H1 (cell line): ENCODE measurements around the gene MIER2. TPM values are rescaled to one million over a fixed set of nuclear protein-coding genes. Genes with fewer than 3 reads are reported as not detected.
"Not testable (repeated sequence)": the region's sequence is repeated elsewhere in the genome, so short reads cannot be mapped to it uniquely, and the experiment has no call there.

ENCODE experiments used
- CTCF ChIA-PET: fragments of 300-600 bp; sonication (Branson Sonifier 250); formaldehyde crosslinking; loops from one replicate; lab custom pipeline; 2021; ENCODE audit not compliant: partially characterized antibody; lab: Charles Lee
- POLR2A ChIA-PET: fragments of 300-600 bp; sonication (Branson Sonifier 250); formaldehyde crosslinking; loops from one replicate; lab custom pipeline; 2021; ENCODE audit warnings: inconsistent platforms; ENCODE audit not compliant: partially characterized antibody; lab: Charles Lee
- DNase-seq, 2 experiments: peaks; one replicate each; pipeline versions ENCODE4 v3.0.0 to v3.0.0-alpha.2; 2010 to 2022; ENCODE audit warnings: low spot score in 2 of 2, low read depth in 1 of 2, mixed read lengths in 1 of 2
- FAIRE-seq: peaks from 2 replicates; lab custom pipeline; 2011; peaks lifted over from hg19 to GRCh38; lab: Jason Lieb, UNC
- H2AFZ ChIP-seq: 2 replicates; pipeline ENCODE4 v1.8.1; 2012; ENCODE audit warnings: low read length, inconsistent platforms
- H2AK5ac ChIP-seq: 2 replicates; pipeline ENCODE4 v1.6.1; 2013; ENCODE audit warnings: low read depth, low read length
- H2BK120ac ChIP-seq: replicated peaks from 2 replicates; pipeline ENCODE3; 2013; ENCODE audit warnings: low read depth, low read length, inconsistent platforms
- H2BK12ac ChIP-seq: 2 replicates; pipeline ENCODE4 v1.6.1; 2013; ENCODE audit warnings: low read depth, low read length
- H2BK15ac ChIP-seq: 2 replicates; pipeline ENCODE4 v1.6.1; 2013; ENCODE audit warnings: low read length
- H2BK20ac ChIP-seq: 2 replicates; pipeline ENCODE4 v1.6.1; 2013; ENCODE audit warnings: low read length
- H2BK5ac ChIP-seq: 2 replicates; pipeline ENCODE4 v1.6.1; 2013; ENCODE audit warnings: low read depth, low read length
- H3K14ac ChIP-seq: 2 replicates; pipeline ENCODE4 v1.6.1; 2013; ENCODE audit warnings: inconsistent platforms; ENCODE audit not compliant: insufficient read length
- H3K18ac ChIP-seq: 2 replicates; pipeline ENCODE4 v1.6.1; 2013; ENCODE audit warnings: low read length; ENCODE audit errors: extremely low read depth
- H3K23ac ChIP-seq: 2 replicates; pipeline ENCODE4 v1.6.1; 2013; ENCODE audit warnings: inconsistent platforms; ENCODE audit not compliant: insufficient read length
- H3K23me2 ChIP-seq: 2 replicates; pipeline ENCODE4 v1.6.1; 2013; ENCODE audit warnings: low read depth, low read length
- H3K27ac ChIP-seq: 2 replicates; pipeline ENCODE4 v1.6.1; 2011; ENCODE audit warnings: low read depth, low read length, inconsistent platforms
- H3K27me3 ChIP-seq, 4 experiments: replicated peaks in 1 of 4; 1 replicate in 1 of 4; 2 replicates in 3 of 4; pipeline versions ENCODE4 v1.6.1 to v1.8.1; 2011 to 2013; ENCODE audit warnings: low read length in 3 of 4, mild to moderate bottlenecking in 3 of 4, inconsistent platforms in 2 of 4, mixed read lengths in 2 of 4, moderate library complexity in 1 of 4; ENCODE audit not compliant: control insufficient read depth in 3 of 4, insufficient read depth in 3 of 4; ENCODE audit errors: extremely low read depth in 1 of 4
- H3K36me3 ChIP-seq, 4 experiments: 2 replicates each; pipeline versions ENCODE4 v1.6.1 to v1.8.1; 2011 to 2013; ENCODE audit warnings: mild to moderate bottlenecking in 4 of 4, low read length in 3 of 4, moderate library complexity in 2 of 4, control low read depth in 1 of 4, inconsistent platforms in 1 of 4; ENCODE audit not compliant: insufficient read depth in 4 of 4, control insufficient read depth in 2 of 4
- H3K4ac ChIP-seq: replicated peaks from 2 replicates; pipeline ENCODE3; 2013; ENCODE audit warnings: low read length, low read depth, mixed read lengths, inconsistent platforms; ENCODE audit not compliant: insufficient read length
- H3K4me1 ChIP-seq, 4 experiments: replicated peaks in 1 of 4; 1 replicate in 1 of 4; 2 replicates in 3 of 4; pipeline versions ENCODE4 v1.6.1 to v1.8.1; 2011 to 2013; ENCODE audit warnings: low read length in 3 of 4, inconsistent platforms in 2 of 4, mixed read lengths in 1 of 4; ENCODE audit not compliant: insufficient read depth in 4 of 4, control insufficient read depth in 3 of 4
- H3K4me2 ChIP-seq, 2 experiments: 2 replicates each; pipeline versions ENCODE4 v1.6.1 to v1.8.1; 2011 to 2013; ENCODE audit warnings: low read depth in 2 of 2, low read length in 2 of 2, control low read depth in 1 of 2, inconsistent platforms in 1 of 2, mild to moderate bottlenecking in 1 of 2; ENCODE audit not compliant: insufficient read depth in 1 of 2
- H3K4me3 ChIP-seq, 4 experiments: fragments of 200-600, 300-600 bp in 1 of 4; sonication (generic), shearing (Covaris generic), sonication (Bioruptor Twin) in 1 of 4; 2 replicates each; pipeline versions ENCODE4 v1.5.1 to v1.8.1; 2011 to 2016; ENCODE audit warnings: low read length in 4 of 4, low read depth in 3 of 4, control low read depth in 2 of 4, inconsistent platforms in 2 of 4, mild to moderate bottlenecking in 2 of 4, mixed read lengths in 1 of 4, moderate library complexity in 1 of 4; ENCODE audit not compliant: insufficient read depth in 2 of 4; ENCODE audit errors: extremely low read depth in 1 of 4
- H3K56ac ChIP-seq: replicated peaks from 2 replicates; pipeline ENCODE3; 2013; ENCODE audit warnings: low read depth, mild to moderate bottlenecking, mixed read lengths, low read length, inconsistent platforms; ENCODE audit not compliant: insufficient read length
- H3K79me1 ChIP-seq: 2 replicates; pipeline ENCODE4 v1.6.1; 2013; ENCODE audit warnings: low read depth, low read length, control low read depth
- H3K79me2 ChIP-seq, 2 experiments: 2 replicates each; pipeline versions ENCODE4 v1.6.1 to v1.8.1; 2012 to 2013; ENCODE audit warnings: low read length in 2 of 2, mild to moderate bottlenecking in 2 of 2, inconsistent platforms in 1 of 2; ENCODE audit not compliant: insufficient read depth in 2 of 2, control insufficient read depth in 1 of 2
- H3K9ac ChIP-seq, 4 experiments: replicated peaks in 1 of 4; 1 replicate in 1 of 4; 2 replicates in 3 of 4; pipeline versions ENCODE4 v1.6.1 to v1.8.1; 2011 to 2013; ENCODE audit warnings: low read depth in 3 of 4, low read length in 3 of 4, control low read depth in 2 of 4, mild to moderate bottlenecking in 2 of 4, moderate library complexity in 2 of 4, inconsistent platforms in 1 of 4; ENCODE audit errors: extremely low read depth in 1 of 4
- H3K9me3 ChIP-seq, 2 experiments: 2 replicates each; pipeline versions ENCODE4 v1.6.1 to v1.8.1; 2012 to 2013; ENCODE audit warnings: mild to moderate bottlenecking in 2 of 2, moderate library complexity in 2 of 2, control low read depth in 1 of 2, inconsistent platforms in 1 of 2, low read depth in 1 of 2, low read length in 1 of 2, mixed read lengths in 1 of 2; ENCODE audit not compliant: insufficient read depth in 2 of 2
- H4K20me1 ChIP-seq, 2 experiments: replicated peaks in 1 of 2; 2 replicates each; pipeline versions ENCODE3 to v1.8.1; 2011 to 2013; ENCODE audit warnings: inconsistent platforms in 2 of 2, low read length in 2 of 2, mild to moderate bottlenecking in 1 of 2; ENCODE audit not compliant: insufficient read depth in 2 of 2, control insufficient read depth in 1 of 2
- H4K5ac ChIP-seq: 2 replicates; pipeline ENCODE4 v1.6.1; 2013; ENCODE audit warnings: low read length, low read depth, mixed read lengths, inconsistent platforms; ENCODE audit not compliant: insufficient read length
- H4K8ac ChIP-seq: 2 replicates; pipeline ENCODE4 v1.8.0; 2013; ENCODE audit warnings: mild to moderate bottlenecking, moderate library complexity, low read length, inconsistent platforms; ENCODE audit not compliant: insufficient read depth; ENCODE audit errors: extremely low read depth
- H4K91ac ChIP-seq: replicated peaks from 2 replicates; pipeline ENCODE3; 2013; ENCODE audit warnings: low read length, mixed read lengths, inconsistent platforms; ENCODE audit not compliant: insufficient read length
- WGBS, 2 experiments: shearing (Covaris generic) in 1 of 2; methylation state at CpG; one replicate each; pipeline versions ENCODE4 v1.1.6 to v1.1.7; 2013 to 2015; ENCODE audit warnings: low lambda C conversion rate in 2 of 2, mixed read lengths in 2 of 2, inconsistent platforms in 1 of 2, low coverage in 1 of 2, missing lambda C conversion rate in 1 of 2; ENCODE audit not compliant: insufficient replicate concordance in 2 of 2, insufficient coverage in 1 of 2, insufficient read length in 1 of 2; ENCODE audit errors: extremely low coverage in 1 of 2, missing lambda C conversion rate in 1 of 2; 5-methylcytosine and 5-hydroxymethylcytosine counted together
- polyA plus RNA-seq, 7 experiments: library from polyadenylated mRNA; depleted of rRNA in 3 of 7; stranded (reverse) in 5 of 7; unstranded in 2 of 7; fragments of >200 nt in 5 of 7; fragments of 200-250 nt in 2 of 7; gene quantifications; 1 replicate in 5 of 7; 2 replicates in 1 of 7; 4 replicates in 1 of 7; pipeline versions ENCODE4 v1.2.1 to v1.2.3, GENCODE V29; 2011 to 2013; ENCODE audit warnings: missing spikeins in 2 of 7, mixed read lengths in 2 of 7
- total RNA-seq: library from RNA; stranded (reverse); fragmentation: NEBNext Ultra II Directional; extraction: Animal tissue kit (Norgen Biotek cat#: 25700); gene quantifications from 2 replicates; pipeline ENCODE4 v1.2.1, GENCODE V29; 2021

MIER2 gene
- total and polyA plus RNA-seq, 2 of the 8 experiments (the other 6 are each of a cell fraction or from before 2014, with no cell fraction given): 30.3 to 48.3 TPM

DNA sequence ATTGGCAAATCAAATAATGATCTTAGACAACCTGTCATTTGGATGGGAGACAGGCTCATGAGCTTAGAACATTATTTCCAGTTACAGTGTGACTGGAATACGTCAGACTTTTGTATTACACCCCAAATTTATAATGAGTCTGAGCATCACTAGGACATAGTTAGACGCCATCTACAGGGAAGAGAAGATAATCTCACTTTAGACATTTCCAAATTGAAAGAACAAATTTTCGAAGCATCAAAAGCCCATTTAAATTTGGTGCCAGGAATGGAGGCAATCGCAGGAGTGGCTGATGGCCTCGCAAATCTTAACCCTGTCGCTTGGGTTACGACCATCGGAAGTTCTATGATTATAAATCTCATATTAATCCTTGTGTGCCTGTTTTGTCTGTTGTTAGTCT is 41.6 kb upstream of the MIER2 start:
- H3K9me3 ChIP-seq, H2BK120ac ChIP-seq, H3K18ac ChIP-seq, H3K79me1 ChIP-seq, H3K56ac ChIP-seq, FAIRE-seq, H3K27me3 ChIP-seq, H4K5ac ChIP-seq, H4K20me1 ChIP-seq, H3K79me2 ChIP-seq, H2BK15ac ChIP-seq, H3K4ac ChIP-seq, DNase-seq, H2AK5ac ChIP-seq, H3K4me2 ChIP-seq, H3K14ac ChIP-seq, H3K27ac ChIP-seq, H3K9ac ChIP-seq, H2AFZ ChIP-seq, H2BK20ac ChIP-seq, H4K91ac ChIP-seq, H3K23ac ChIP-seq, H2BK12ac ChIP-seq, POLR2A ChIA-PET, H3K23me2 ChIP-seq, H2BK5ac ChIP-seq, H4K8ac ChIP-seq, H3K4me3 ChIP-seq, H3K36me3 ChIP-seq: not testable (repeated sequence)
- CTCF ChIA-PET: interaction anchor here (0.6 to 2.9 kb wide), 4 partner anchors 17 to 96 kb away, joined by 3 to 25 read pairs (median 4); no protein-coding TSS in a partner anchor
- WGBS, 2 experiments: 86% methylated on average over 8 of the region's 8 CpGs; no CpG with 5 or more reads in 1 of the 2 experiments
- H3K4me1 ChIP-seq: peaks cover 0 to 19% (median 8%) of the 10 kb centered on the region in 4 experiments; a peak in 5 of 7 replicates
